Measurements from ENCODE around the gene RRBP1.

The RRBP1 gene

GRCh38 chr20:17640146-17640874, 41.7 kb downstream of the RRBP1 start:
- no peak for DNase-seq (ENCODE audit: low read depth, low spot score)

GRCh38 chr20:17638835-17639407, 43.1 kb downstream of the RRBP1 start:
- H3K27ac ChIP-seq, result no peak overlapping the region
- DNase-seq (ENCODE audit: low read depth, low spot score), result no peak

More at GRCh38 chr20:17640146-17640874, 41.7 kb downstream of the RRBP1 start:
- no peak overlapping the region for H3K27ac ChIP-seq

DNA sequence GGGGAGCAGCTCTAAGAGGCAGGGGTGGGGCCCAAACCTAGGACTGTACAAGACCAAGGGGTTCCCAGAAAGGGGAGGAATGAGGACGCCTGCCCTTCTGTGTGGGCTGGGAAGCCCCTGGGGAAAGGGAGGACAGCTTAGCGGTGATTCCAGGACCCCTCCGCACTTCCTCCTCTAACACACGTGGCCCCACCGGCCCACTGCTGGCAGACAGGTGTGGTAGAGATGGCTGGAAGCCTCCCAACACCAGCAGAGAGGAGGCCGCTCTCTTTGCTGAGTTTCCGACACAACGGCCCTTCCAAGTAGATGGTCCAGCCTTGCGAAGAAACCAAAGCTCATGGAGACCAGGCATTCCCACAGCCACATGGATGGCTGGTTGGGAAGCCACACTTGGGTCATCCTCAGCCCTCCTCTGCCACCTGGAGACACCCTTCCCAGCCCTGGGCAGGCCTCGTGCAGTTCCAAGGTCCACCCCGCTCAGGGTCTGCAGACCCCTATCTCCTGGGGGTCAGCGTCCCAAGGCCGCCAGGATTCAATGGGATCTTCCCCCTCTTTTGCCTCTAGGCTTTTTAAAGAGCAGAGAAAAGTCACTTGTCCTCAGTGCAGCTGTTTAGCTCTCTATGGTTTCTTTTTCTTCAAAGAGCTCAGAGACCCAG, 43.9 kb downstream of the RRBP1 start:
- no peak for DNase-seq (ENCODE audit: low read depth, low spot score)
- H3K27ac ChIP-seq, result no peak overlapping the region

GRCh38 chr20:17637413-17637780, 44.6 kb downstream of the RRBP1 start:
- H3K27ac ChIP-seq, result no peak overlapping the region

GRCh38 chr20:17636523-17637412, 45.3 kb downstream of the RRBP1 start:
- H3K27ac ChIP-seq, result no peak overlapping the region
- DNase-seq (ENCODE audit: low read depth, low spot score), result no peak

More at GRCh38 chr20:17637413-17637780, 44.6 kb downstream of the RRBP1 start:
- no peak for DNase-seq (ENCODE audit: low read depth, low spot score)

- no peak overlapping the region for H3K27ac ChIP-seq
- DNase-seq (ENCODE audit: low read depth, low spot score), result no peak
Measured at GRCh38 chr20:17635332-17636244, 46.5 kb downstream of the RRBP1 start.

GRCh38 chr20:17634661-17635331, 47.2 kb downstream of the RRBP1 start:
- no peak for DNase-seq (ENCODE audit: low read depth, low spot score)
- no peak overlapping the region for H3K27ac ChIP-seq

GRCh38 chr20:17633850-17634500, 48.1 kb downstream of the RRBP1 start:
- no peak overlapping the region for H3K27ac ChIP-seq

DNA sequence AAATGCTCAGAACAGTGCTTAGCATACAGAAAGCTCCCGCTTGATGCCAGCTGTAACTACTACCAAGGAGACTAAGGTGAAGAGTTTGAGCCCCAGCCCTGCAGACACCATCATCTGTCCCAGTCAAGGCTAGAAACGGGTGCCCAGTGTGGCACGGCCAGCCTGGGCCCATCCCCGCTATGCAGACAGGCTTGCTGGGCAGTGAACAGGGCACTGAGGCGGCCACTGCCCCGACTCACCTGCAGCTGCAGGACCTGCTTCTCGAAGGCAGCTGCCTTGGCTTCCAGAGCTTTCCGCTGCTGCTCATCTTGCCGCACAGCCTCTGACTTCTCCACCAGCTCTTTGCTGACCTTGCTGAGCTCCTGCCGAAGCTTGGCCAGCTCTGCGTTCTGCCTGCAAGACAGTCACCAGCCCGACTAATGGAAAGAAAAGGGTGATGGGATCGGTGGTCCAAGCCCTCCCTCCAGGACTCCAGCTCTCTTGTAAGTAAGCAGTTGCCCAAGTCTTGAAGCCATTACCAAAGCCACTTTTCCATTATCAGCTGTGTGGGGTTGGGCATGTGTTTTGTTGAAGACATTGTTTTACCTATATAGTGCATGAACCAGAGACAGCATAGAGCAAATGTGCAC, 48.7 kb downstream of the RRBP1 start:
- no peak for DNase-seq (ENCODE audit: low read depth, low spot score)
- H3K27ac ChIP-seq, result no peak overlapping the region

More at GRCh38 chr20:17633850-17634500, 48.1 kb downstream of the RRBP1 start:
- DNase-seq (ENCODE audit: low read depth, low spot score), result no peak

GRCh38 chr20:17631576-17632319, 50.3 kb downstream of the RRBP1 start:
- no peak overlapping the region for H3K27ac ChIP-seq
- DNase-seq (ENCODE audit: low read depth, low spot score), result no peak

GRCh38 chr20:17630806-17631195, 51.2 kb downstream of the RRBP1 start:
- DNase-seq (ENCODE audit: low read depth, low spot score), result no peak
- H3K27ac ChIP-seq, result no peak overlapping the region

DNA sequence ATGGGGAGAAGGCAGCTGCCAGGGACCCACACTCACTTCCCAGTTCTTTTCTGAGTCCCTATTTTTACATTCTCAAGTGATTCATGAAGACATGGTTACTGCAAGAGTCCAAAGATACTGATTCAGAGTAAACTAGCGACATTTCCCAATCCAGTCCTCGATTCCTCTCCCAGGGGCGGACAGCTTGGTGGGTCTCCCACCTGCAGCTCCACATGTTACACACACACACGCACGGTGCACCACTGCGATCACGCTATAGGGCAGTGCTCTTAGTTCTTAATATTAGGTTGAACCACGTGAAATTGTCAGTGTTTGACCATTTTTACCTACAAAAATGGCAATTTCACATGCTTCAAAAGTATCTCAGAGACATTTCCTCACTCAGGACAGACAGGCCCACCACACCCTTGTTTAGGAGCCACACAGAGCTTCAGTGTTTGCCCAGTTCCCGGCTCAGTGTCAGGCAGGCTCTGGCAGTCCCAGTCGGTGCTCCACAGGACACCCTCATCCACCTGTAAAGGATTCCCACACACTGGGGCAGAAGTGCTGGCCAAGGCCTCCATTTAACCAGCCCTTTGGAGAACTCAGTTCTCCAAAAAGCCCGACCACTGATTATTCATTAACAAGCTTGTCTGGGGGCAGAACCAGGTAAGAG, 51.8 kb downstream of the RRBP1 start:
- no peak overlapping the region for H3K27ac ChIP-seq
- no peak for DNase-seq (ENCODE audit: low read depth, low spot score)

DNA sequence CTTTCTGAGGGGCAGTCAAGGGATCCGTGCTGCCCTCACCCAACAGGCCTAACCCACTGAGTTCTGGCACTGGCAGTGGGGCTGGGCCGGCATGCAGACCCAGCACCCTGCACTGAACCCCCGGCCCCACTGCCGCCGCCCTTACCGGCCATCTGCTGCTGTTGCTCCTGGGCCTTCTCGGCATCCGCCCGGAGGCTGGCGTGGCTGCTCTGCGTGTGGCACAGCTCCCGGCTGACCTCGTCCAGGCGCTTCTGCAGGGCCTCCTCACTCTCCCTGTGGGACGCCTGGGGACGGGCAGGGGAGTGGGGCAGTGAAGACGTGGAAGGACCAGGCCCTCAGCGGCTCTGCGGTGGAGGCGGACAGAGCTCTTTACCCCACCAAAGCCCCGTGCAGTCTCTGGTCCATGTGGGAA, 52.4 kb downstream of the RRBP1 start:
- H3K27ac ChIP-seq, result no peak overlapping the region
- DNase-seq (ENCODE audit: low read depth, low spot score), result no peak

DNA sequence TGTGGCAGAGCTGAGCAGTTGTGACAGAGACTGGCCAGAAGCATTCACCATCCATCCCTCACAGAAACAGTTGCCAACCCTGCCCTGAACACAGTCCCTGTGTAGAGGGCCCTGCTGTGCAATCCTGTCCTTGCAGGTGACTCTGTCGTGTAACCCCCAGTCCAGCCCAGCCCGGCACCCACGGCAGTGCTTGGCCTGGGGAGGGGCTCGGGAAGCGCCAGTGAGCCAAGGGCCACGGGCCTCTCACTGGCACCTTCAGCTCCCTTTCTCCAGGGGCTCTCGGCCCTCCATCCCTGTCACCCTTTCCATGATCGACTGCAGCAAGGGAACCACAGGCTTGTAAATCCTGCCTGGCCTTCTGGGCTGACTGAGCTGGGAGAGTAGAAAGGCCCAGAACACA, 53.0 kb downstream of the RRBP1 start:
- DNase-seq (ENCODE audit: low read depth, low spot score), result no peak
- H3K27ac ChIP-seq, result no peak overlapping the region

DNA sequence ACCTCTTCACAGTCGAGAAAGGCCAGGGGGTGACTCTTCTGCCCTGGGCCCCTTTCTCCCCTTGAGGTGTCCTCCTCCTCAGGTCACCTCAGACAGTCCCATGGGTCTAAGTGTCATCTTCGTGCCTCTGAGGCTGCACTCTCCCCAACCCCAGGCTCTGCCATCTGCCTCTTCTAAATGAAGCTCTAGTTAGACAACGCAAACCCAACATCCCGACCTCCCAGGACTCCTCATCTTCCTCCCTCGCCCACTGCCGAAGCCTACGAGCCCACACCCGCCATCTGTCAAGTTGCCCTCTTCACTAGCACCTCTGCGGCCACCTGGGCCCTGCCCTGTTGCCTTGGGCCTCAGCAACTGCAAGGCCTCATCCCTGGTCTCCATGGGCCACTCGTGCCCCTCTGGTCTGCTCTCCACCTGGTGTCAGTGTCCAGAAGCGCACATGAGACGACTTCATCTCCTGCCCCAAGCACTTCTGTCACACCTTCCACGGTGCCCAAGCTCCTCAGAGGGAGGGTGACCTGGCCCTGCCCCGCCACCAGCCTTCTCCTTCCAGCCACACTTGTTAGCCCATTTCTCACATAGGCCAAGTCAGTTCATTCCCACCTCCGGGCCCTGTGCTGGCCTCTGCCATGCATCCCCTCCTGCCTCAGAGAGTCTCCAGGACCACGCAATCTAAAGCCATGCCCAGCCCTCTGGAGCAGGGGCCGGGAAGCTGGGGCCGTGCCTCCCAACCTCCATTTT, 53.8 kb downstream of the RRBP1 start:
- H3K27ac ChIP-seq, result no peak overlapping the region
- no peak for DNase-seq (ENCODE audit: low read depth, low spot score)
